HL-60/S4 treated with phorbol 12-myristate 13-acetate at 8.2 ng/mL for 4 days and 3 days (cell line): ENCODE data around the gene VPS18.

Experiments used
- in situ Hi-C: fragments of 300-500 bp; cut with MboI; formaldehyde crosslinking; loops from 2 replicates; pipeline ENCODE4 v1.15.0; 2022; ENCODE audit warnings: low sequenced_read_pairs

The VPS18 gene

GRCh38 chr15:40867199-40867598 lies 27.1 kb upstream of the VPS18 start:
- in situ Hi-C loops: no loop called here

- in situ Hi-C loops: no loop called here
These were observed 24.6 kb upstream of the VPS18 start for GRCh38 chr15:40869686-40870085.

GRCh38 chr15:40870716-40871115 lies 23.5 kb upstream of the VPS18 start:
- in situ Hi-C loops: no loop called here

GRCh38 chr15:40871749-40872617 lies 22.3 kb upstream of the VPS18 start:
- in situ Hi-C loops: no loop called here

- in situ Hi-C loops: no loop called here
These were observed 21.2 kb upstream of the VPS18 start for GRCh38 chr15:40872791-40873693.

GRCh38 chr15:40873694-40874561 lies 20.3 kb upstream of the VPS18 start, which contains the start of gene RHOV:
RHOV (minus strand) TSS chr15:40874234; CDS start chr15:40874139, 95 bp downstream.
- in situ Hi-C loops: no loop called here

GRCh38 chr15:40875991-40876730 lies 18.1 kb upstream of the VPS18 start:
- in situ Hi-C loops: no loop called here

- in situ Hi-C loops: no loop called here
These were observed 16.6 kb upstream of the VPS18 start for GRCh38 chr15:40877694-40878093.

- in situ Hi-C loops: no loop called here
These were observed 15.5 kb upstream of the VPS18 start for GRCh38 chr15:40878785-40879184.

- in situ Hi-C loops: no loop called here
These were observed 14.6 kb upstream of the VPS18 start for GRCh38 chr15:40879609-40880008.

- in situ Hi-C loops: no loop called here
These were observed 12.9 kb upstream of the VPS18 start for GRCh38 chr15:40881351-40881750.

GRCh38 chr15:40886586-40886985 lies 7.7 kb upstream of the VPS18 start:
- in situ Hi-C loops: no loop called here

- in situ Hi-C loops: no loop called here
These were observed 5.1 kb upstream of the VPS18 start for GRCh38 chr15:40889112-40889511.

GRCh38 chr15:40891138-40891537 lies 3.1 kb upstream of the VPS18 start:
- in situ Hi-C loops: no loop called here

- in situ Hi-C loops: no loop called here
These were observed 2.3 kb upstream of the VPS18 start for GRCh38 chr15:40891810-40892446.

- in situ Hi-C loops: no loop called here
These were observed 1.7 kb upstream of the VPS18 start for GRCh38 chr15:40892447-40893012.

GRCh38 chr15:40893019-40893670 lies 1.1 kb upstream of the VPS18 start:
- in situ Hi-C loops: no loop called here

GRCh38 chr15:40894681-40895448 lies 615 bp downstream of the VPS18 start:
- in situ Hi-C loops: no loop called here
